HL-60 (cell line): ENCODE data around the gene DPF3.

Experiments used
- DNase-seq, 2 experiments: peaks; one replicate each; pipeline ENCODE4 v3.0.0-alpha.2; 2010 to 2020; ENCODE audit warnings: low read depth in 1 of 2, low spot score in 1 of 2
- H3K27ac ChIP-seq: fragments of 250-450 bp; sonication (Bioruptor Pico); replicated peaks from 2 replicates; pipeline ENCODE4 v1.5.1; 2020; ENCODE audit warnings: mild to moderate bottlenecking, moderate library complexity
- H3K27me3 ChIP-seq: fragments of 250-450 bp; sonication (Bioruptor Pico); 2 replicates; pipeline ENCODE4 v1.5.1; 2021; ENCODE audit warnings: mild to moderate bottlenecking, moderate library complexity; ENCODE audit not compliant: insufficient read depth, poor library complexity, severe bottlenecking
- H3K4me3 ChIP-seq: replicated peaks from 2 replicates; pipeline ENCODE4 v1.5.1; 2011; ENCODE audit warnings: mild to moderate bottlenecking, control low read depth, low read length; ENCODE audit not compliant: insufficient read depth
- CTCF ChIP-seq: IDR thresholded peaks from one replicate; pipeline ENCODE4 v1.5.1; 2011; ENCODE audit warnings: low read length, control low read depth, inconsistent platforms; ENCODE audit not compliant: insufficient read depth
- GABPA ChIP-seq: IDR thresholded peaks from 2 replicates; pipeline ENCODE4 v1.6.1; 2012; ENCODE audit warnings: low read depth
- POLR2AphosphoS5 ChIP-seq: IDR thresholded peaks from 2 replicates; pipeline ENCODE4 v1.6.1; 2012; ENCODE audit warnings: low read depth
- SPI1 ChIP-seq: IDR thresholded peaks from 2 replicates; pipeline ENCODE4 v1.6.1; 2012; ENCODE audit warnings: low read depth, mild to moderate bottlenecking, borderline replicate concordance
- TF ChIP-seq, protein P1 (sequence below): IDR thresholded peaks from 2 replicates; pipeline ENCODE4 v1.6.1; 2012; ENCODE audit warnings: low read depth; ENCODE audit not compliant: insufficient replicate concordance

Gene DPF3

GRCh38 chr14:72677664-72678063 is 216.2 kb downstream of the DPF3 start:
- Histone ChIP-seq H3K27ac (no peak overlapping the region), H3K4me3 (no peak overlapping the region), H3K27me3 (no peaks in the 10 kb centered on the region)
- DNase-seq, result no peak
- TF ChIP-seq CTCF, result no peak

- H3K4me3 ChIP-seq, result no peak overlapping the region
- no peak for DNase-seq
- TF ChIP-seq SPI1 (no peak), GABPA (no peak), POLR2AphosphoS5 (no peak), CTCF (no peak)
- TF ChIP-seq, protein P1, sequence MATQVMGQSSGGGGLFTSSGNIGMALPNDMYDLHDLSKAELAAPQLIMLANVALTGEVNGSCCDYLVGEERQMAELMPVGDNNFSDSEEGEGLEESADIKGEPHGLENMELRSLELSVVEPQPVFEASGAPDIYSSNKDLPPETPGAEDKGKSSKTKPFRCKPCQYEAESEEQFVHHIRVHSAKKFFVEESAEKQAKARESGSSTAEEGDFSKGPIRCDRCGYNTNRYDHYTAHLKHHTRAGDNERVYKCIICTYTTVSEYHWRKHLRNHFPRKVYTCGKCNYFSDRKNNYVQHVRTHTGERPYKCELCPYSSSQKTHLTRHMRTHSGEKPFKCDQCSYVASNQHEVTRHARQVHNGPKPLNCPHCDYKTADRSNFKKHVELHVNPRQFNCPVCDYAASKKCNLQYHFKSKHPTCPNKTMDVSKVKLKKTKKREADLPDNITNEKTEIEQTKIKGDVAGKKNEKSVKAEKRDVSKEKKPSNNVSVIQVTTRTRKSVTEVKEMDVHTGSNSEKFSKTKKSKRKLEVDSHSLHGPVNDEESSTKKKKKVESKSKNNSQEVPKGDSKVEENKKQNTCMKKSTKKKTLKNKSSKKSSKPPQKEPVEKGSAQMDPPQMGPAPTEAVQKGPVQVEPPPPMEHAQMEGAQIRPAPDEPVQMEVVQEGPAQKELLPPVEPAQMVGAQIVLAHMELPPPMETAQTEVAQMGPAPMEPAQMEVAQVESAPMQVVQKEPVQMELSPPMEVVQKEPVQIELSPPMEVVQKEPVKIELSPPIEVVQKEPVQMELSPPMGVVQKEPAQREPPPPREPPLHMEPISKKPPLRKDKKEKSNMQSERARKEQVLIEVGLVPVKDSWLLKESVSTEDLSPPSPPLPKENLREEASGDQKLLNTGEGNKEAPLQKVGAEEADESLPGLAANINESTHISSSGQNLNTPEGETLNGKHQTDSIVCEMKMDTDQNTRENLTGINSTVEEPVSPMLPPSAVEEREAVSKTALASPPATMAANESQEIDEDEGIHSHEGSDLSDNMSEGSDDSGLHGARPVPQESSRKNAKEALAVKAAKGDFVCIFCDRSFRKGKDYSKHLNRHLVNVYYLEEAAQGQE, result no peak
- no peaks in the 10 kb centered on the region for H3K27me3 ChIP-seq
- H3K27ac ChIP-seq, result no peak overlapping the region
Observed at GRCh38 chr14:72675126-72675525, 218.8 kb downstream of the DPF3 start.

GRCh38 chr14:72673179-72673578 is 220.7 kb downstream of the DPF3 start:
- Histone ChIP-seq H3K27me3 (no peaks in the 10 kb centered on the region), H3K27ac (no peak overlapping the region), H3K4me3 (no peak overlapping the region)
- no peak for DNase-seq
- TF ChIP-seq CTCF, result no peak
- TF ChIP-seq POLR2AphosphoS5, result no peak
- no peak for TF ChIP-seq SPI1
- no peak for TF ChIP-seq GABPA
- TF ChIP-seq, protein P1, result no peak

GRCh38 chr14:72666610-72667009 is 227.3 kb downstream of the DPF3 start:
- Histone ChIP-seq H3K27ac (no peak overlapping the region), H3K27me3 (no peaks in the 10 kb centered on the region), H3K4me3 (no peak overlapping the region)
- DNase-seq, result no peak
- TF ChIP-seq GABPA (no peak), POLR2AphosphoS5 (no peak), CTCF (no peak), SPI1 (no peak)
- TF ChIP-seq, protein P1, result no peak
